AG04449 (cell line): ENCODE measurements around the gene USP32.

Experiments
- CTCF ChIA-PET: fragments of 350-600 bp; formaldehyde crosslinking; extraction: SDS; loops from one replicate; lab custom pipeline; 2021; ENCODE audit warnings: antibody characterized with exemption; lab: Yijun Ruan, JAX
- POLR2A ChIA-PET: fragments of 400-600, 350-600 bp; formaldehyde crosslinking; extraction: SDS; loops from one replicate; lab custom pipeline; 2020; ENCODE audit warnings: antibody characterized with exemption, inconsistent platforms; lab: Yijun Ruan, JAX
- DNase-seq: peaks from one replicate; pipeline ENCODE4 v3.0.0-alpha.2; 2010; ENCODE audit warnings: low read depth, low spot score
- H3K4me3 ChIP-seq: 2 replicates; pipeline ENCODE4 v1.5.1; 2011; ENCODE audit warnings: low read depth, mild to moderate bottlenecking, control low read depth, low read length
- TF ChIP-seq, protein P1 (sequence below): IDR thresholded peaks from one replicate; pipeline ENCODE4 v1.5.1; 2011; ENCODE audit warnings: mild to moderate bottlenecking, moderate library complexity, low read length, control low read depth, inconsistent platforms; ENCODE audit not compliant: insufficient read depth; ENCODE audit errors: missing control alignments

Gene USP32

DNA sequence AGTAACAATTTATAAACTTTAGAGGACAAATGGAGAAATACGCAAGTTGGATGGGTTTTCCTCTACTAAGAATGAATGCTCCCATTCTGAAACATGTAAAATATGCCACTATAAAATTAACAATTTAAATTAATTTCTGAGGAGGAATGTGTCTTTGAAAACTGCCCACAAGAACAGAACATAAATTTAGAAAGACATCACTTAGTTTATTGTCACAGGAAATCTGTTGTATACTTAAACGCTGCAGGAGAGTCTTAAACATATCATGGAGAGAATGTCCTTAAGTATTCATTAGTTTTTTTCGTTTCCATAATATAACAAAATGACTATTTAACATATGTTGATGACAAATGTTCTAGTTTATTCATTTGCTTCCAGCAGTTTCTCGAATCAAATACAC, 29.6 kb downstream of the USP32 start:
- CTCF ChIA-PET = interaction anchor here (1.2 kb wide), 1 partner anchor 10 kb away, joined by 3 read pairs; no protein-coding TSS in a partner anchor
- TF ChIP-seq, protein P1, sequence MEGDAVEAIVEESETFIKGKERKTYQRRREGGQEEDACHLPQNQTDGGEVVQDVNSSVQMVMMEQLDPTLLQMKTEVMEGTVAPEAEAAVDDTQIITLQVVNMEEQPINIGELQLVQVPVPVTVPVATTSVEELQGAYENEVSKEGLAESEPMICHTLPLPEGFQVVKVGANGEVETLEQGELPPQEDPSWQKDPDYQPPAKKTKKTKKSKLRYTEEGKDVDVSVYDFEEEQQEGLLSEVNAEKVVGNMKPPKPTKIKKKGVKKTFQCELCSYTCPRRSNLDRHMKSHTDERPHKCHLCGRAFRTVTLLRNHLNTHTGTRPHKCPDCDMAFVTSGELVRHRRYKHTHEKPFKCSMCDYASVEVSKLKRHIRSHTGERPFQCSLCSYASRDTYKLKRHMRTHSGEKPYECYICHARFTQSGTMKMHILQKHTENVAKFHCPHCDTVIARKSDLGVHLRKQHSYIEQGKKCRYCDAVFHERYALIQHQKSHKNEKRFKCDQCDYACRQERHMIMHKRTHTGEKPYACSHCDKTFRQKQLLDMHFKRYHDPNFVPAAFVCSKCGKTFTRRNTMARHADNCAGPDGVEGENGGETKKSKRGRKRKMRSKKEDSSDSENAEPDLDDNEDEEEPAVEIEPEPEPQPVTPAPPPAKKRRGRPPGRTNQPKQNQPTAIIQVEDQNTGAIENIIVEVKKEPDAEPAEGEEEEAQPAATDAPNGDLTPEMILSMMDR = no peak
- DNase-seq = no peak
- H3K4me3 ChIP-seq = no peak overlapping the region
- POLR2A ChIA-PET = no interaction called here

DNA sequence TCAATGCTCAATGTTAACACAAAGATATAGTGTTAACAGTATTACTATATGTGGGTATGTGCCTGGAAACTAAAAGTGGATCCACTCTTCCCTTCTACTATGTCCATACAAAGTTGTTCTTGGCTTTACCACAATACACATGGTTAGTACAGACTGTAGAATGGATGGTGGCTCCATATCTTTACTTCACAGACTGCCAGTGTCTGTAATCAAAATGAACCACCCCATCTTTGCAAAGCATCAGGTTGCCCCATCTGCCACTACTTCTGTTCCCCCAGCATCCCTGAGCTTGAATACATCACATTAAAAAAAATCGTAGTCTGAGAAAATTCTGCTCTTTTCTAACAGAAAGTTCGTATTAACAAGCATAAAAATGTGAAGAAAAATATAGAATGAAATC, 30.0 kb downstream of the USP32 start:
- DNase-seq = no peak
- no peak overlapping the region for H3K4me3 ChIP-seq
- POLR2A ChIA-PET = no interaction called here
- TF ChIP-seq, protein P1 = no peak
- CTCF ChIA-PET = no interaction called here

DNA sequence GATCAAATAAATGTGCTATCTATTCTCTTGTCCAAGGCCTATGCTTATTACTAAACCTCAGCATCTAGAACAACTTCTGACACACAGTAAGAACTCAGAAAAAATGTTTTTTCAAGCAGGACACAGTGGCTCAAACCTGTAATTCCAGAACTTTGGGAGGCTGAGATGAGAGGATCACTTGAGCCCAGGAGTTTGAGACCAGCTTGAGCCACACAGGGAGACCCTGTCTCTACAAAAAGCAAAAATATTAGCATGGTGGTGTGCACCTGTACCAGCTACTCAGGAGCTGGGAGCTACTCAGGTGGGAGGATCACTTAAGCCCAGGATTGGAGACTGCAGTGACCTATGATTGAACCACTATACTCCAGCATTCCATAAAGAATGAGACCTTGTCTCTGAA, 32.5 kb downstream of the USP32 start:
- CTCF ChIA-PET = interaction anchor here (1.0 kb wide), 1 partner anchor 62 kb away, joined by 3 read pairs; no protein-coding TSS in a partner anchor
- POLR2A ChIA-PET = no interaction called here
- TF ChIP-seq, protein P1 = no peak
- no peak overlapping the region for H3K4me3 ChIP-seq
- DNase-seq = no peak

- TF ChIP-seq, protein P1 = no peak
- ChIA-PET POLR2A (no interaction called here), CTCF (interaction anchor here (1.0 kb wide), 1 partner anchor 62 kb away, joined by 3 read pairs; no protein-coding TSS in a partner anchor)
- H3K4me3 ChIP-seq = no peak overlapping the region
- no peak for DNase-seq
Observed at GRCh38 chr17:60358606-60359225, 33.2 kb downstream of the USP32 start.

GRCh38 chr17:60356940-60357339, 35.0 kb downstream of the USP32 start:
- H3K4me3 ChIP-seq = no peak overlapping the region
- ChIA-PET POLR2A (no interaction called here), CTCF (interaction anchor here (1.2 to 2.0 kb wide), 2 partner anchors 15 to 126 kb away, joined by 3 to 4 read pairs; no protein-coding TSS in a partner anchor)
- no peak for DNase-seq
- TF ChIP-seq, protein P1 = no peak

DNA sequence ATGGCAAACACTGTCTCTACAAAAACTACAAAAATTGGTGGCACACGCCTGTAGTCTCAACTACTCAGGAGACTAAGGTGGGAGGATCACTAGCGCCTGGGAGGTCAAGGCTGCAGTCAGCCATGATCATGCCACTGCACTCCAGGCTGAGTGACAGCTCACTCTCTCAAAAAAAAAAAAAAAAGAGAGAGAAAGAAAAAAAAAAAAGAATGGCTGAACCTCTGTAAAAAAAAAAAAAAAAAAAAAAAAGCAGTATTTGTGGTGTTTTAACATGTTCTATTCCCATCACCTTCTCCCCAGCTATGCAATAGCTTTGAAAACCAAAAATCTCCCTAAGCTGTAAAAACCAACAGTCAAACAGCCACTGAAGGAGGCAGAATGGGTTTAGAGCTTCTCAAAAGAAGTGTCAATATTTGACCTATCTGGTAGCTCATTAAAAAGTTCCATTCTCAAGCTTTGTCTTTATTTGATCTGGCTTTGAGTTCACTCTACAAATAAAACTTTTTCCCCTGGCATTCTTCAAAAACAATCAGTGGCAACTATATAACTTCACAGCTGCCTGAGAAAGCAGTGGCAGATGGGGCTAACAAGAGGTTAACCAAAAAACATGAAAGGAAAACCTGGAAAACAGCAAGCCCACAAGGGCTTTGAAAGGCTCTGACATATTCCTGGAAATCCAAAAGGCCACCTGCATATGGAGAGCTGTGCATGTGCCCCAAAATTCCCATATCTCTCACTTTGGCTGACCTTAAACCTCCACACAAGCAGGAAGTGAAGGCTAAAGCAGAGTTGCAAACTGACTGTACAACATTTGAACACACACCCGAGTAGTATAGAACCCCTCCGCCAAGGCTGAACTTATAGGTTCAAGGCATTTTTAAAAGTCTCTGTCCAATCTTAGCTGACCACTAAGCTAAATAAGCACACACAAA, 36.0 kb downstream of the USP32 start:
- ChIA-PET CTCF (interaction anchor here (1.2 to 2.0 kb wide), 2 partner anchors 16 to 125 kb away, joined by 3 to 4 read pairs; no protein-coding TSS in a partner anchor), POLR2A (no interaction called here)
- no peak overlapping the region for H3K4me3 ChIP-seq
- no peak for DNase-seq
- TF ChIP-seq, protein P1 = no peak
